GM21737 (cell line): Measurements from ENCODE around the gene NMNAT2.

Source experiments
- ATAC-seq: cut with Tn5 transposase; IDR thresholded peaks from one replicate; pipeline ENCODE4 v1.9.1; 2021; ENCODE audit warnings: mild to moderate bottlenecking, moderate library complexity; ENCODE audit not compliant: unreplicated experiment

The NMNAT2 gene

DNA sequence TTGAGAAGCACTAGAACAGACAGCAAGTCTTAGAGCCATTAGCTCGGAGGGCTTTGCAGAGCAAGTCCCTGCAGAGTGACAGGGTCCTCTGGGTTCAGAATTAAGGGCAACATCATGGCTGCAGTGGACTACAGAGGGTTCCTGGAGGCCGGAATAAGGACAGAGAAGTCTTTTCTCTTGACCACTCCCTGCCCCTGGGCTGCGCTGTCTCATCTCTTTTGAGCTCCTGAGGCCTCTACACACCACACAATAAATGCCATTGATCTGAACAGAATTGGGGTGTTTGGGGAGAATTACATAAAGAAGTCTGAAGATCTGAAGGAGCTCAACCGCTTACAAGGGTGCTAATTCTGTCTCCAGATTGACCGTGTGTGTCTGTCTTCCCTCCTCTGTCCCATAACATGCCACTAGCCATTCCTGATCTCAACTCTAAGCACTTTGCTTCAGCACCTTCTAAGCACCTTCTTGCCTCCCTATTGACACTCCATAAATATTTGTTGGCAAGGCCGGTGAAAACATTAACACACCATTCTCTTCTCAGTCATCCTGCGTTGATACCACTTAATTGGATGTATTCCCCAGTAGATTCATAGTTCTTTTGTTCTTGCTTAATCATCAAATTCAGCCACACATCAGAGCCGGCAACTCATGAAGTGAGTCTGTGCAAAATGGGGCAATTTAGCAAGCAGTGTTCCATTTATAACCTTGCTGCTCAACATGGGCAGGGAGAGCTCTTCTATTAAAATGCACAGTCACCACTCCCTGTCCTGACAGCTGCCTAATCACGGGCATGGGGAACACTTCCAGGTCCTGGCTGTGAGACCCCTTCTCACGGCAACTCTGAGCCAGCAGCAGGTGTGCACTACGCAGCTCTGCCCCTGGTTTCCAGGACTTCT is 49.7 kb downstream of the NMNAT2 start:
- ATAC-seq = no peak

DNA sequence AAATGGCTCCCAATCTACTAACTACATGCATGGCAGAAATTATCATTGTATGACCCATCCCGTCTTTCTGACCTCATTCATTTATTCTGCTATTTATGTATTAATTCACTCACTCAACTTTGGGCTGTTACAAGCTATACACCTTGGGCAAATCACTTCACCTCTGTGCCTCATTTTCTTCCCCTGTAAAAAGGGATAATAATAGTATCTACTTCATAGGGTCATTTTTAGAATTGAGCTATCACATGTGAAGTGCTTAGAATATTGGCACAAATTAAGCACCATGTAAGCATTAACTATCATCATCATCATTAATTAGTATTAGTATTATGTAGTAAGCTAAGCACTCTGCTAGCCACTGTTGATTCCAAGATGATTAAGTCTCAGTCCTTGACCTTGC is 52.1 kb downstream of the NMNAT2 start:
- ATAC-seq = no peak

- ATAC-seq = no peak
Measured at GRCh38 chr1:183365676-183366075, 52.5 kb downstream of the NMNAT2 start.

GRCh38 chr1:183365093-183365492 is 53.1 kb downstream of the NMNAT2 start:
- no peak for ATAC-seq

GRCh38 chr1:183363972-183364371 is 54.2 kb downstream of the NMNAT2 start:
- ATAC-seq = no peak

- no peak for ATAC-seq
Measured at GRCh38 chr1:183361081-183361480, 57.1 kb downstream of the NMNAT2 start.

- ATAC-seq = no peak
Measured at GRCh38 chr1:183360473-183360872, 57.7 kb downstream of the NMNAT2 start.

GRCh38 chr1:183356534-183357182 is 61.5 kb downstream of the NMNAT2 start:
- ATAC-seq = no peak

- no peak for ATAC-seq
Measured at GRCh38 chr1:183355797-183356196, 62.4 kb downstream of the NMNAT2 start.

DNA sequence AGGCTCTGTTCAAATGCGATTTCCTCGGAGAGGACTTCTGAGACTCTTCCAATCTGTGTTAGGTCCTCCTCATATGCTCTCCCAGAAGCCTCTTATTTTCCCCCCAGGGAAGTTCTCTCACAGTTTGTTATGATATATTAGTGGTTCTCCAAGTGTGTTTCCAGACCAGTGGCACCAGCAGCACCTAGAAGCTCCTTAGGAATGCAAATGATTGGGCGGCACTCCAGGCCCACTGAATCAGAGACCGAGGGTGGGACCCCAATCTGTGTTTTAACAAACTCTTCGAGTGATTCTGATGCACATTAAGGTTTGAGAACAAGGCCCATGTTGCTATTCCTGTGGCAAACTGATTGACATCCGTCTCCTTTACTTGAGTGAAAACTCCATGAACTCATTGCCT is 63.0 kb downstream of the NMNAT2 start:
- ATAC-seq = no peak

DNA sequence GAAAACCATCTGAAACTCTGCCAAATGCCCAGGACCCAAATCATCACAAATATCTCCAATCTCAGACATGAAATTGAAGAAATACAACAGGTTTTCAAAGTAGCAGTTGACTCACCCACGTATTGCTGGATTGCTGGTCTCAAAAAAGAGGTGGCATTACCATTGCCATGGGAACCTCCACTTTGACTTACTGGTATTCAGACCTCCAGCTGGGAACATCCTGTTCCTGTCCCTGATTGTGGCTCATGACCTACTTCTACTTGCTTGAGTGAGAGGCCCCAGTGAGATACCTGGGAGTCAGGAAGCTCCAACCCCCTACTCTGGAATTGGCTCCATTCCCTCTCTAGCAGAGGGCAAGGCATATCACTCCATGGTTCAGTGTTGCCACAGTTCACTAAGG is 64.6 kb downstream of the NMNAT2 start:
- ATAC-seq = no peak

DNA sequence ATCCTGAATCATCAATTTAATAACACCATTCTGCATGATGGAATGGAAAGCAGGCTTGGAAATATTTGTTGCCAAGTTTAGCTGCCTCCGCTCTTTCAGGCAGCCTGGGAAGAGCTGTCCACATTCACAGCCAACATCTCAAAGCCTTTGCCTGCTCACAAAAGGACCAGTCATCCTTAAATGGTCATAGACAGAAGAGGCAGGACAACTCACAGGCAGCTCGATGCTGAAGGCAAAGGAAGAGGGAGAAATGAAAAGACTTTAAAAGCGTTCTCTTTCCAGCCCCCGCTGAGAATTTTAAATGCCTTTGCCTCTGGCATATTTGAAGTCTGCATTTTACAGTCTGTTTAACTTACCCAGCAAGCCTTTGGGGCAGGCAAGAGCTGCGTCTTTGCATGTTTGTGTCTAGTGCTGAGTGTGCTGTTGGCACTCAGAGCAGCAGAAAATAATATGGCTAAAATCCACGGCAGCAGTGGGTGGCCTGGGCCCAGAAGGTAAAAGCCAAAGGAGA is 68.9 kb downstream of the NMNAT2 start:
- no peak for ATAC-seq

GRCh38 chr1:183346276-183346732 is 71.9 kb downstream of the NMNAT2 start:
- ATAC-seq = no peak

DNA sequence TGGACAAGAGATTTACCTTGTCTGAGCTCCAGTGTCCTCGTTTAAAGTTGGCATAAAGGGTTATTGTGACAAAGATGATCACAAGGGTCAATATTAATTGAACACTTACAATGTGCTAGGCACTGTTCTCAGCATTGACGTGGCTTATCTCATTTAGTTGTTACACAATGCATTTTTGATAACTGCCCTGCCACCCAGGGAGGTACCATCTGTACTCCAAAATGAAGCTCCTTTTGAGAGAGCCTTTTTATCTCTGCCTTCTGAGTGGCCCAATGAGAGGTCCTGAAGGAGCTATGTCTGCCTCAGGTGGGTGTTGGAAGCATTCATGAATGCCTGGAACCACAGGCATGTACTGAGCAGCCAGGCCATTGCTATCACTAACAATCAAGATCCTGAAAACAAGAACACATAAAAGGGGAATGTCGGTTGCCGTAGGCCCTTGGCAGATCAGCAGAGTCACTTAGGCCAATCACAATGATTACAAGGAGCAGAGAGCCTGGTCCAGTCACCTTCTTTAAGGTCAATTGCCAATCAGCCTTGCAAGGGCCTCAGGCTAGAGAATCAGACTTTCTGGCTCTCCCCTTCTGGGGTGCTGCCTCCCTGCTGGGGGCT is 78.5 kb downstream of the NMNAT2 start:
- no peak for ATAC-seq

- no peak for ATAC-seq
Measured at GRCh38 chr1:183331091-183331742, 87.0 kb downstream of the NMNAT2 start.

DNA sequence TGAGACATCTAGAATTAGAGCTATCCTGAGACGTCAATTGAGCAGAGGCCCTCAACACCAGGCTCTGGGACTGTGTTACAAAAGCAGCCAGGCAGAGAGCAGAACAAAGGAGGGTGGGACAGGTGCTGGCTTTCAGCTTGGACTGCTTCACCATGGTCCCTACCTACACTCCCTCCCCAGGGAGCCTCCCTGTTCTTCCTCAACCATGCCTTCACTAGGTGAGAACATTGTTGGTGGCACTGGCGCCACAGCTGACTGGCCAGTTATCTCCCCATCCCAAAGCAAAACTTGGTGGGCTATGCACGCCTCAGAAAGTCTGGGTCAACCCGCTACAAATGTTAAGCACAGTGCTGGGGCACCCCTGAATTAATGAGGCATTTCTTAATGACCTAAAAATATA is 87.8 kb downstream of the NMNAT2 start:
- no peak for ATAC-seq

- ATAC-seq = no peak
Measured at GRCh38 chr1:183328371-183328770, 89.8 kb downstream of the NMNAT2 start.

DNA sequence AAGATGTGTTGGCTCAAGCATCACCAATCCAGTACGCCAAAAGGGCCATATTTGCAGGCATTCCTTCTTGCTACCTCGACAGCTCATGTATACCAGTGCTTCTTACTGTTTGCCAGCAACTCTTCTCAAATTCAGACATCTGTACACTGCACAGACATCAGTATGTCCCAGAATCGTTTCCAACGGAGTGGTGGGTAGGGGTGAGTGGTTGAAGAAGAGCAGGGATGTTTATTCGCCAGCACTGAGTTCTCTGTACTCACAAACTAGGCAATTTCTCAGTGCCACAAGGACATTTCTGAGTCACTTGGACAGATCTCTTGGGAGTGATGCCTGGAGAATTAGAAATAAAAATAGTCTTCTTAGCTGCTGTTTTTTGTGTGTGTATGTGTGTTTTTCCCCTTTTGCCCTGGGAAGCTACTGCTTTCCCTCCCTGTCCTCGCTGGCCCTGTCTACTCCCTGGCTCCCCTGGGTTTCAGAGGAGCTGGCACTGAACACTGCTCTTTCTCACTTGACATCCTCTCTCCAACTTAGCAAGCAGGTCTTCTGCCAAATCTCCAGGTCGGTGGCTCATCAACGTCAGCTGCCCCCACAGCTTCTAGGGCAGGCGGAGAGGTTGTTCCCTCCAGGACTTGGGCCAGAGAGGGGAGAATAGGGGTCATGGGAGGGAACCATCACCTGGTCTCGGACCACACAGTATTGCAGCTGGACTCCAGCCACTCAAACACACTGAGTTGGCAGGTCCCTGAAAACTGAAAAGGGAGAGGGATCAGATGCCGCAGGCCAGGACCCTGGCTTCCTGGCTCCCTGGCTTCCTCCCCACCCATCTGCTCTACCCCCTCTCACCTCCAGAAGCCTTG is 90.5 kb downstream of the NMNAT2 start:
- no peak for ATAC-seq

DNA sequence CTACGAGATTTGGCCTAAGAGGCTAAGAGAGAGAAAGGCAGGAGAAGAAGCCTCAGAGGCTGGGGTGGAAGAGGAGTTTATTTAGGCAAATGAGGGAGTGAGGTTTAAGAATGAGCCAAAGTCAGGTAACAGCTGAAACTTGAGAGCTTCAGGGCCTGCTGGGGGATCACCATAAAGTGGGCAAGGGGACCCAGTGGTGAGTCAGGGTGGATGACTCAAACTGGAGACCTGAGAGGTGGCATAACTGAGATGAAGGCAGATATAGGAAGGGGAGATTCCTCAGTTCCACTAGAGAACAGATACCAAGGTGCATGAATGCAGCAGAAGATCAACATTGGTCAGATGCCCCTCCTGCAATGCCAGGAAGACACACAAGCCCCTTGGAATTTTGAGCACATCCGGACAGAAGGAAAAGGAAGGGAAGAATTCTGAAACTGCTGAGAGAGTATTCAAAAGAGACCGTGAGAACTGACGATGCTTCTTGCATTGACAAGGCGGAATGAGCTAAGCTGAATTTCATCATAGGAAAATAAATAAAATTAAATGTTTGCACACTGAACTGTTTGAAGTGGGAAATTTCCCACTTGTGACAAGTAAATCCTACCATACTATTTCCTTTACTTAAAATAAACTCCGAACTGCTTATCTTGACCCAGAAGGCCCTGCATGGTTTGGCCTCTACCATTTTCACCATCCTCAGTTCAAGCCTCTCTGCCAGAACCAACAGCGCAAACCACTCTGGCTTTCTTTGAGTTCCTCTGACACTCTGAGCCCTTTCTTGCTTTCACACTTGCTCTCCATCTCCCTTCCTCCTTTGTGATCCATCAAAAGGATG is 94.1 kb downstream of the NMNAT2 start:
- ATAC-seq = no peak
